Measurements from ENCODE around the gene ARHGEF4.
A peak's percentile ranks its signal among the peaks of the same experiment; 100 is the strongest.

ARHGEF4 gene

DNA sequence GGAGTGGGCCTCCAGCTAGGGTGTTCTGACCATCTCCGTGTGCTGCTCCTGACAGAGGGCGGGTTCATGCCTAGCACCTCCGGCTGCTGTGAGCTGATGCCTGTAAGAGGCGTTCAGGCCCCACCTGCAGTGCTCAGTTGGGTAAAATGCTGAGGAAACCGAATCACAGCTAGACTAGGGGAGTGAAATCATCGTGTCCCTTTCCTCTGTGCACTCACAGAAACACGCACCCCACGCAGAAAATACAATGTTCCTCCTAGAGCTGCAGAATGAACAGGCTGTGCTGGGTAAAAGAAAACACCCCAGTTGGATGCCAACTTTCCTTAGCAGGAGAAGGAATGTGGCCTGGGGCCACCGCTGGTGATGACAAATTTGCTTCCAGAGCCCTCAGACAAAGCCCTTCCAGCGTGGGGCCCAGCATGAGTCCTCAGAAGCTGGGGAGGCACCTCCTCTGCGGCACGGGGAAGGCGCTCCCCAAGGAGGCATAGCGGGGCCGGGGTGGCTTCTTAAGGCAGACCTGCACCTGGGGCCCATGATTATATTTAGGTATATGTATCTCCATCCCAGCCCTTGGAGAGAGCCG, 16.3 kb upstream of the ARHGEF4 start:
- no peak for DNase-seq

DNA sequence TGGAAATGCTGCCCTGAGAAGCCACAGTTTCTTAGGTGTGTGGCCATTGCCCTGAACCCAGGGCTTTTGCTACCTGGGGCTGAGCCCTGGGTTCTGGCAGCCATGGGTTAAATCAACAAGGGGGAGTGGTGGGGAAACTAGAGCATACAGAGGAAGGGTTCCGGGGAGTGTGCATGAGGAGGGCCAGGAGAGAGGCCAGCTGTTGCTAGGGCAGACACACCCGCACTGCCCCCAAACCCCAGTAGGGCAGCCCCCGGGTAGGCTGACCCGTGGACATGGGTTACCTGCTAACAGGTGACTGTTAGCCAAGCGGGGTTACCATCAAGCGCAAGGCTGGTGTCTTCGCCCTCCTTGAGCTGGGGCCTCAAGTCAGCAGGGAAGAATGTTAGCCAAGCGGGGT, 14.8 kb upstream of the ARHGEF4 start:
- DNase-seq, result no peak

DNA sequence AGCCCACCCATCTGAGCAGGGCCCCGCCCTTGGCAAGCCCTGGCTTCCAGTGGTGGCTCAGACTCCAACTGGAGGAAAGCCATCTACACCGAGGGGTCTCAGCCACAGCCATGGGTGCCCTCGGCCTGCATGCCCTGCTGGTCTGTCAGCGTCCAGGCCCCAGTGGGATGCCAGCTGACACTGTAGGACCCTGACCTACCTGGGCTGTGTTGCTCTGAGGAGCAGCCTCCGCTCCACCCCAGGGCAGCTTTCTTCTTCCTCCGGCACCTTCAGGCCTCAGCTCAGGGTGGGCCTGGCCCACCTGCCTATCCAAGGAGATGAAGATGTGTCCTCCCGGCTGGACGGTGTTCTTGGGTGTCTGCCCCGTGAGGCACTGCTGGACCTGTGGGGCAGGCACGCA, 13.9 kb upstream of the ARHGEF4 start:
- no peak for DNase-seq

DNA sequence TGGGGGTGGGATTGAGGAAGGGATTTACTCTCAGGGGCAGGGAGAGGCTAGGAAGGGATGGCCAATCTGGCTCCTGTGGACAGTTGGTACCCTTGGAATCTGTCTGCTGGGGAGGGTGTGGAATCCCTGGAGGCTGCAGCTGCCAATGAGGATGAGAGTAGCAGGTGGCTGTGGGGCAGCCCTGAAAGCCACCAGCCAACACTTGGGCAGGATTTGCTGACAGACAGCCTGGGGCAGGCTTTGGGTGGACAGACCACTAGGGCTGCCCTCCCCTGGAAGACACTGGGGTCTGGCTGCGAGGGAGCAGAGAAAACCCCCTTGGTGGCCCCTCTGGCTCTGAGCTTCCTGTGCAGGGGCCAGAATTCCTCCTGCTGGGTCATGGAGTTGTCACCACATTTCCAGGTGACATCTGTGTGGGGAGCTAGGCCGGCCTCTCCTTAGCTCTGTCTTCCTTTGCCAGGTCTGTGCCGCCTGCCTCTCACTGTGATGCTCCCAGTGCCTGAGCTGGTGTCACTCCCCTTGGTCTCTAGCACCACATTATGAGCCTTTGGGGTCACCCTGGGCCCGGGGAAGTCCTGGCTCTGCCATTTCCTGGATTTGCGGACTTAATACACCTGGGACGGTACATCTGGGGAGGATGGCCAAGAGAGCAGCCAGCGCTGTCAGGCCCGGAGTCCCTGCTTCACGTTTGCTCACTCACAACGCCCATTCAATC, 13.4 kb upstream of the ARHGEF4 start:
- no peak for DNase-seq

DNA sequence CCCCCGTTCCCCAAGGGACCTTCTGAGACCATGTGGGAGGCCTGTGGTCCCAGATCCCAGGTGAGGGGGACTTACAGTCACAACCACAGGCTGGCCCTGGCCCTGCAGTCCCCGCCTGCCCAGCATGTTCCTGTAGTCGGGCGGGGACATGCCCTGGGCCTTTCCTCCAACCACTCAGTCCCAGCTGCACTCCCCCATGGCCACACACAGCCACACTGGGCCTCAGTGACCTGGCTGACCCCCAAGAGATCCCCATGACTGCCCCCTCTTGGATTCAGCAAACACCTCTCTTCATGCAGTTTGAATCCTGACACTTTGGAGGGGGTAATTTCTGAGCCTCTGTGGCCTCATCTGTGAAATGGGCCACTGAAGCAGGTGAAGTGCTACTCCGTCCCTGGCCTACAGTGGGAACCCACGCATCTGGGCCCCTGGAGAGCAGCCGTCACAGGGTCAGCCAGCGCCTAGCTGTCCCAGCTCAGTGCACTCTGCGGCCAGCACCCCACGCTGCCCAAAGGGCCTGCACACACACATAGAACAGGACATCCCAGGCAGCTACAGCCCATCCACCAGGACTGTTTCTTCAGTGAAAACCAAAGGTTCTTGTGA, 12.7 kb upstream of the ARHGEF4 start:
- no peak for DNase-seq

DNA sequence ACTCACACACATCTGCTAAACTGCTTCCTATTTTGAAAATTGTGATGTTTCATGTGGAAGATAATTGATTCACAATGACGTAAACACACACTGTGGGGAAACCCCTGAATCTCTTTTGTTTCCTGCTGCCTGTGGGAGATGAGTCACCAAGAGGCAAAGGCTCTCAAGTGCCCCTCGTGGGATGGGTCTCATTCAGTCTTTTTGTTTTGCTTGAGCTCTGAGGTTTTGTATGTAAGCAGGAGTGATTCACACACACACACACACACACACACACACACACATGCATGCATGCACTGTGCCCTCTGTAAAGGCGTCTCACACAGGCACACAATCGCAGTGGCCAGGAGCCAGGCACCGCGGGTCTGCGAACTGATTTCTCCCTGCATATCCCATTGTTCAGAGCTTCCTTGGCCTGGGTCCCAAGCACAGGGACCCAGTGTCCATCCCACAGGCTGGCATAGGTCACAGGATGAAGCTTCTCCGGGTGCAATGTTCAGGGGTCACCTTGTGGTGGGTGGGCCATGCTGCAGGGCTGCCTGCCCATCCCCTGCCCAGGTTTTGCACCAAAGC, 12.1 kb upstream of the ARHGEF4 start:
- DNase-seq, result no peak

DNA sequence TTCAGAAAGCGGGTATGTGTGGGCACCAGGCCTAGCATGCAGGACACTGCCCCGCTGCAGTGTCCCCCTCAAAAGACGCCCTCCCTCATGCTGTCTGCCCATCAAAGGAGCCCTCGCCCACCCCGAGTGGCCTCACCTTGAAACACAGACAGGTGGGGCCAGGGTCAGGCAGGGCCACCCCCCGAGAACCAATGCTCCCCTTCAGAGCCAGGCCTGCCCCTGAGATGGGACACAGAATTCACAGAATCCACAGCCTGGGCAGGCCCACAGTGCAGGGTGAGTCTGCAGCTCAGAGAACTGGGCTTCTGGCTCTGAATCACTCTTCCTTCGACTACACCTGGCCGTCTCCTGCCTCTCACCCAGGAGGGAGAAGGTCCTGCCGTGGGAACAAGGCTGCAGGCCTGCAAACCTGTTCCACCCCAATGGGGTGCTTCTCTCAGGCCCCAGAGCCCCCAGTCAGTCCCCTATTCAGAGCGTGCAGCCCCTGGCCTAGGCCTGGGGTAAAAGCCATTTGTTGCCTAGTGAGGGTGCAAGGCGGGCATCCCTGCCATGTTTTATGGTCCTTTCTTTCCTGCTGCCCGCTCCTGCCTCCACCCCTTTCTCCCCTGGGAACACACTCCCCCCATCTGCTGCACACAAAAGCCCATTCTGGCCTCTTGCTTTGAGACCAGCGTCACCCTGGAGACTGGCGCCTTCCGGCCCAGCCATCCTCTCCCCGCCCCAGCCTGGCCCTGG, 11.3 kb upstream of the ARHGEF4 start:
- DNase-seq, result no peak

DNA sequence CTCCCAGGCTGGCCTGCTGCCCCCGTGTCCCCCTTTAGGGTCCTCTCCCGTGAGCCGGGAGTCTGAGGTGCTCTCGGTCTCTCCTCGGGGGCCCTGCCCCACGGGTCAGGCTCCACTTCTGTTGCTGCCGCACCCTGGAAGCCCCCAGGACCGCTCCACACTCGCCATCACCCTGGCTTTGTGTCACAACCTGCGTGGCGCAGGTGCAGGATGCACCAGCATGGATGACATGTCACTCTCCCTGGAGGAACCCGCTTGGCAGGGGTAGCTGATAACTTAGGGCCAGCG, 10.8 kb upstream of the ARHGEF4 start:
- no peak for DNase-seq

DNA sequence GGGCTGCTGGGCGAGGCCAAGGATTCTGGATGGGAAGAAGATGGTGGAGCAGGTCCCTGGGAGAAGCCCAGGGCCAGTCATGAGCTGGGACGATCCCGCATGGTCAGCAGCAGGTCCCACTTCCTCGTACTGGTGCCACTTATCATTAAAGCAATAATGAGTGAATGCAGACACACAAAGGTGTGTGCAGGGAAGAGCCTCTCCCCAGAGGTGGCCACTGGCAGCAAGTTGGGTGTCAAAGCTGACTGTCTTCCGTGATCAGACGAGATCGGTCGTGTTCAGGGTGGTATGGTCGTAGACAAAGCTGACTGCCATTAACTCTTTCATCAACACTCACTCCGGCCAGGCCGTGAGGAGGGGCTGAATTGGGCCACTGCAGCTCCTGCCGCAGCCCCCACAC, 10.3 kb upstream of the ARHGEF4 start:
- no peak for DNase-seq

DNA sequence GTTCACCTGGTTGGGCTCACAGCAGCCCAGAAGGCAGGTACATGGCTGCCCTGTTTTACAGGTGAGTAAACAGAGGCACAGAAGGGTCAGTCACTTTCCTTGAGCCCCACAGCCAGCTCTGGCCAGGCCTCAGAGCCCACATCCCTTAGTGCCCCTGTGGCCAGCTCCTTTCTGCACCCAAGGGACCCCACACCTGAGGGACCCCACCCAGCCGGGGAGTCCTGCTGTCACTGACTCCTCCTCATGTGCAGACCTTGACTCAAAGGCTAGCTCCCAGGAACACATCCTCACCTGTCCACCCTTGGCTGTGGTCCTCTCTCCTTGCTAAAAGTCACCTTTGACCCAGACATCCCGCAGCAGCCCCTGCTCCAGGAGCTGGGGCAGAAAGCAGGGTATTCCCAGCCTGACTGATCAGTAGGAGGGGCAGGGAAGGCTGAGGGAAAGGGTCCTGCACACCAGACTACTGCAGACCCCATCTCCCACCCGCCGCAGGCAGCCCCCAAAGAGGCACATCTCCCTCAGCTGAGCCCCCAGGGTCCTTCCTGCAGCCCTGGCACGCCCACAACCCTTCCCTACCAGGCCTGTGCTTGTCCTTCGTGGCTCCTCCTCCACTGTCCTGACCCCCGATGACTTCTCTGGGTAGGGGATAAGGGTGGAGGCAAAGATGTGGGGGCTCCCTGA, 9.8 kb upstream of the ARHGEF4 start:
- DNase-seq, result no peak

DNA sequence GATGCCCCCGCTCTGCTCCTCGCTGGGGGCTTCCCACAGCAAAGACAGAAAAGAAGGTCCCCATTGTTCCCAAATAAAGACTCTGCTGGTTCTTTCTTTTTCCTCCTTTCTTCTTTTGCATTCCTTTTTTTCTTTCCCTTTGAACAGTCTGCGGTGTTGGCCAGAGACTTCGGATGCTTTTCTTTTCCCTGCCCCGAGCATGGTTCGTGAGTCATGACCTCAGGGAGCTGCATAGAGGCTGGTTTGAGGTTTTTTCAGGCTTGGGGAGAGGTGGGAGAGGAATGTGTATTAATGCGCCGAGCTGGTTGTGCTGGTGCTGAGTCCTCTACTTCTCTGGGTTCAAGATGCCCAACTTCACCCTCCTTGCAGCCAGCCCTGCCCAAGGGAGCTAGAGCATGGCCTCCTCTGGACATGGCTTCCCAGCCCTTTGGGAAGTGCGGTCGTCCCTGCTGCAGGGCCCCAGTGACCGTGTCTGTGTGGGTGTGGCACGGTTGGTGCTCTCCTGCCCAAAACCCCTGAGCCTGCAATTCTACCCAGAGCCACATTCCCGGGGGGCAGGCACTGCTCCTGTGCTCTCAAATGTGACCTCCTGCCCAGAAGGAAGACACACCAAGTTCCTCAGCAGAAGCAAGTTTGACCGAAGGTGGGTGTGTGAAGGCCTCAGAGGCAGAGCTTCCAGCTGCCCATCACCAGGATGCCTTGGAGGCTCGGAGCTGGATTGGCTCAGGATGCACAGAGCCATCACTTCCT, 9.0 kb upstream of the ARHGEF4 start:
- DNase-seq, result no peak

DNA sequence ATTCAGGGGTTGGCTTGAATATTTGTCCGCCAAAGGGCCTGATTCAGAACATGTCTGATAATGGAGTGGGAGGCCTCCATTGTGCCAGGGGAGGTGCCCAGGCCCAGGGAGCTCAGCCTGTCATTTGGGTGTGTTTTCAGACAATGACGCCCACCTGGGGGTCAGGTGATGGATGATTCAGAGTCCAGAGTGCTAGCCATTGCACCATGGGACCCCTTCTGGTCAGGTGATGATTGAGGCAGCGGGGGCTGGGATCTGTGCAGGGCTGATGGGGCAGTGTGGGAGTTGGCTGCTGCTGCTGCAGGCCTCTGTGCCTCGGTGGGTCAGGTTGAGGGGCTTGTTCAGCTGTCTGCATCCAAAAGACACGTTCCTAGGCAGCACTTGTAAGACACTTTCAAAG, 8.3 kb upstream of the ARHGEF4 start:
- no peak for DNase-seq

DNA sequence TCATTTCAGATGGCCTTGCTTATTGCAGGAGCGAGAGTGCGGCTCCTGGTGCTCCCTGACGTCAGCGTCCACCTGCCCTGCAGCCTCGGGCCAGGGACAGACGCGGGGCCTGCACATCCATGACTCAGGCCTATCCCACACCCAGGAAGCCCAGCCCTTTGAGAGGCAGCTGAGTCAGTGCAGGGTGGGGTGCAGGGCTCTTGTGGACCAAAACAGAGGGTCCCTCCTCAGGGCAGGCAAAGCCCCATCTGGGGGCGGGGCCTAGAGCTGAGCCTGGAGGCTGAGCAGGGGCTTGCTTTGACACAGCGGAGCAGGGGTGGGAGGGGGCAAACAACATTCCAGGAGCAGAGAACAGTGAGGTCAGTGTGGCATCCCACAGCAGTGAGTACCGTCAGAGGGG, 7.7 kb upstream of the ARHGEF4 start:
- DNase-seq, result no peak

DNA sequence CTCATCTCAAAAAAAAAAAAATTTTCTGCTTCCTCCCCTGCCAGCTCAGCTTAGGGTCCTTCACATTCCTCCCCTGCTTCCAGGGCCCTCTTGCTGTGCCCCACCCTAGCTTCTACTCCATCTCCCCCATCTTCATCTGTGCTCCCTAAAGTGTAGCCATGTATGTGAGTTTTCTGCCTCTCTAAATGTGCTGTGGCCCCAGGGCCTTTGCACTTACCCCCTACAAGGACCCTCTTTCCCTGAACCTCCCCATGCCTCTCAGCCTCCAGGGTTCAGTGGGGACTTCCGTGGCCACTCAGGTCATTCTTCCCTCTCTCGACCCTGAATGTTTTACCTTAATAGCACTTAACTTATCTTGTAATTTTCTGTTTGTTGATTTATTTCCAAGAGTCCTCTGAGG, 6.2 kb upstream of the ARHGEF4 start:
- no peak for DNase-seq

DNA sequence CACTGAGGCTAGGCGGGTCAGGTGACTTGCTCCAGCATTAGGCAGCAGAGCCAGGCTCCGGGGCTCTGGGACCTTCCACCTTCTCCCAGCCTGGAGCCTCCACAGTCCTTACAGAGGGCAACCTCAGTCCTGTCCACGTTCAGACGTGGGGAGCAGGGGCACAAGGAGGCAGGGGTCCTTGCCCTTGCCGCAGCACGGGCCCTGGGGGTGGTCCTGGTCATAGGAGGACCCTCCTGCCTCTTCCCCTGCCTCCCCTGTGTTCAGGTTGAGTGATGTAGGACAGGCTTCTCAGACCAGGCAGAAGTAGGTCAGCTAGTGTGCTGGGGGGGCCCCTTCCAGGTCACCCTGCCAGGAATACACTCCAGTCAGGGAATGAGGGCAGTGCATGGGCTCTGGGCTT, 5.4 kb upstream of the ARHGEF4 start:
- no peak for DNase-seq

DNA sequence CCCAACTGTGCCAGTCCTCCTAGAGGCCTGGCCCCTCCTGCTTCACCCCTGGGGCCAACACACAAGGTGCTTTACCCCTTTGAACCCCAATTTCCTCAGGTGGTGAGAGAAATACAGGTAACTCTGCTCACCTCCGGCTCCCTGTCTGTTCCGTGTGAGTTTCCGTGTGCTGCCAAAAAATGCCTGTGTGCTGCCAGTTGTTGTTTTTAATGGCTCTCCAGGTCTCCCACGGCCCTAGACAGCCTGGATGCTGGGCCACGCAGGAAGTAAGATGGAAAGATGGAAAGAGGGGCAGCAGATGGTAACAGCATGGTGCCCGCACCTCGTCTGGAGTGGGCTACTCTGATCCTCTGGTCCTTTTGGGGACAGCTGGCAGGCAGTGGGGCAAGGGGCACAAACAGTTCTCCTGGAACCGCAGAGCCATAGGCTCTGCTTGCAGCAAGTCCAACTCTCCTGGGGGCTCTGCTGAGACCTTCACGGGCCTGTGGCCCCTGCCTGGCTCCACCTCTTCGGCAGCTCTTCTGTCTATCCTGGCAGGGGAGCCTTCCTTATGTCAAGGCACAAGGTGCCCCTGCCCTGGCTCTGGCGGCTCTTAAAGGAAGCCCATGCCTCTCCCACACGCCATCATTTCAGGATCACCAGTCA, 4.3 kb upstream of the ARHGEF4 start:
- no peak for DNase-seq

DNA sequence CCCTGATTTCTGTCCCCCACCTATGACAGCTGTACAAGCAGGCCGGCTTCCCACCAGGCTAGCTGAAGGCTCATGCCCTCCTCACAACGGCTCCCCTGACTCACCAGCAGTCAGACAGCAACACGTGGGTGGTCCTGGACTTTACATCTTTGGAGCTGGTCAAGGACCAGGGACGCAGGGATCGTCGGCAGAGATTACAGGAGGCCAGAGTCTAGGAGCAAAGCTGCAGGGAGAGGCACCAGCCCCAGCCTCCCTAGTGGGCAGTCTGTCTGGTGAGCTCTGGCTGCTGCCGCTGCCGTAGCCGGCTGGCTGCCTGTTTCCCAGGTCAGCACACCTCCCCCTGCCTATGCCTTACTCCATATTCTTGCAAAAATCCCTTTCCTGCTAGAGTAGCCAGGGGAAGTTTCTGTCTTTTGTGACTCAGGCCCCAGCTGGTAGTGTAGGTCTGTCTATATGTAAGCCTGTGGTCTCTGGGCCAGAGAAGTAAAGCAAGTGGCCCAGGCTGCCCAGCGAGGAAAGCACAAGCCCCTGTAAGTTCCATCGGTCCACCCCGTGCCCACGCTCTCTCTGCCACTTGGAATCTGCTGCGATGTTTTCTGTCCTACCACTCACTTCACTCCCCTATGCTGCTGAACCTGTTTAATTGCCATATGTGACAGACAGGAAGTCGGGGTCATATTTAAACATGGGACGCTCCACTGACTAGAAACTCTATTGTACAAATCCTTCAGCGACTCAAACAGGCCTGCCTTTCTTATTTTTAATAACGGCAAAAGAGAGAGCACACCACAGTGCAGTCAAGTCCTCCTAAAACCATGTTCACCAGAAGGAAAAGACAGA, 2.4 kb upstream of the ARHGEF4 start:
- DNase-seq, result no peak

DNA sequence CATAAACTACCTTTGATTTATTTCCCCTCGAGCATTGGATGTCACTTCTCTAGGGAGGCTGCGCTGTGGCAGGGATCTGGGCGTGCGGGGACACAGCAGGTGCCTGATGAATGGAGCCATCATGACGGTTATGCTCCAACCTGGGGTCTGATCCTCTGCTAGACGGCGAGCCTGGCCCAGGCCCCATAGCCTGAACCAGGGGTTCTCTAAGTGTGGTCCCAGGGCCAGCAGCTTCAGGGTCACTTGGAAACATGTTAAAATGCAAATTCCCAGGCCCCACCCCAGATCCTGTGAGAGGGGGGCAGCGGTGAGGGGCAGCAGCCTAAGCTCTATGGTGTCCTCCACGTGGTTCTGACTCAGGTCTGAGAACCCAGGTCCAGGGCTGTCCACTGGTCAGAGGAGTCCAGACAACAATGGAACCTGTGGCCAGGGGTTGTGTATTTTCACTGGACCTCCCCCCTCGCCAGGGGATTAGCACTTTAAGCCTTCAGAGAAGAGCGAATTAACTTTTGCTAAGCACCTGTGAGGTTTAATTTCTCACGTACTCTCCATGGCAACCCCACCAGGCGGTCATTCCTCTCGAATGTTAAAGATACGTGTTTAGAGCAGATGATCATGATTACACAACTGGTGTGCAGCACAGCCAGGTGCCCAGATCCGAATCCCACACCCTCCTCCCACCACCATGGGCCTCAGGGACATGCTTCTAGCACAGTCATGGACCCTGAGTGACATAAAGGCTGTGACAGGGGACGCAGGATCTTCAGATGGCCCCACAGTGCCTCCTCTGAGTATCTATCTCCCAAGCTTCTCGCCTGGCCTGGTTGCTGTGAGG, 1.6 kb upstream of the ARHGEF4 start:
- no peak for DNase-seq

DNA sequence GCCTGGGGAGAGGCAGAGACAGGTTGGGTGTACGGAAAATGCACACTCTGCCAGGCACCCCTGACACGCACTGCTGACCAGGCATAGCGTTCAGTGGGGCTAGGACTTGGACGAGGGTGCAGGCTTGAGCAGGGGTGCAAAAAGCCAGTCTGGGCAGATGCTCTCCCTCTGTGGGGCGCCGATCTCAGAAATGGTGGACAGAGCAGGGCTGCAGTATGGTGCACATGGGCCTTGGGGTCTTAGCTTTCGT, 1.0 kb upstream of the ARHGEF4 start:
- no peak for DNase-seq

DNA sequence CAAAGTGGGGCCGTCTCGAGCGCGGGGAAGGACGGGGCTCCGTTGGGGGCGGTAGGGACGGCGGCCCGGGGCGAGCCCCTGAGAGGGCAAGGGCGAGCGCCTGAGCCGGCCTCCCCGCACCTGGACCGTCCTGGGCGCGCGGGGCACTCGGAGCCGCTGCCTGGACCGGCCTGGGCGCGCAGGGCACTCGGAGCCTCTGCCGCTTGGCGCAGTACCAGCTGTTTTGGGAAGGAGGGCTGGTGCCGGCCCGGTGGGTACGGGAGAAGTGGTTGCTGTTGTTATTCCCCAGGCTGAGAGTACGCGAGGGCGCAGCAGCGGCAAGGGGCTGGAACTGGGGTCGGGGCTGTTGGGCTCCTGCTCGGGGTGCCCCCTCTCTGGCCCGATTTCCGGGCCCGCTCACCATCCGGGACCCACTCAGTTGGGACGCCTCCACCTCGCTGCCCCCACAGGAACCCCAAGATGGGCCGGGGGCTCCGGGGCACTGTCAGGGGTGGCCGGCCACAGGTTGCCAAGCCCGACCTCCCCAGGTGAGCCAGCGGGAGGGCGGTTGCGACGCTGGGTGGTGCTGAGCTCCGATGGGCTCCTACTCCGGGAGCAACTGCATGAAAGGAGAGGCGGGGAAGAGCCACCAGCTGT, 579 bp downstream of the ARHGEF4 start:
- DNase-seq, result peak; percentile 56
